GM15510 (cell line): ENCODE measurements around the gene MOSMO.

Source experiments
- POLR2A ChIP-seq: IDR thresholded peaks from 3 replicates; pipeline ENCODE4 v1.6.1; 2011; ENCODE audit warnings: borderline replicate concordance; ENCODE audit not compliant: insufficient read length; ENCODE audit errors: extremely low read depth

MOSMO gene

DNA sequence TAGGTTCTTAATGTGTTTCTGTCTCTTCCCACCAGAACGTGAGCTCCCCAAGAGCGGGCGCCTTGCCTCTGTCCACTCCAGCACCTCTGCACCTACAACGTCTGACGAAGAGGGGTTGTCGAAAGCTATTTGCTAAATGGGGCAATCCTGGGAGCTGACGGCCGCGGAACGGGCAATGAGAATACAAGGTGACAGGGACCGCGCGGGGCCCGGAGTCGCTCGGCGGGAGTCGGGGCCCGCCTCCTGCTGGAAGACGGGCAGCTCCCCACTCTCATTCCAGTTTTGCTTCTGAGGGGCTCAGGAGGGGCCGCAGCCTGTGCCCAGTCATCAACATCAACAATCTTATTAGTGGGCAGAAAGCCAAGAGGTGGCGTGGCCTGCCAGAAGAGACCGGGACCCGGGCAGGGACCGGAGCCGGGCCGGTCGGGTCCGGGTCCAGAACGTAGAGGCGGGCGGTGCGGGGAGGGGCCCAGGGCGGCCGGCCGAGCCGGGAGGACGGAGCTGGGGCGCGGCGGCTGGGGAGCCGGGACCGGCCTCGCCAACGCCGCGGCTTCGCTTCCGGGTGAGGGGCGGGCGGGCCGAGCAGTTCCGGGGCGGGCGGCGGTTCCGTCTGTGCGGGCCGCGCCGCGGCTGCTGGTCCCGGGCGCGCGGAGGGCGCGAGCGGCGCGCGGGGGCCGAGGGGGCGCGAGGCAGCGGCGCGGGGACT, at the start of gene MOSMO:
MOSMO (plus strand) TSS at position 603 of the 706 bp plus-strand sequence. CDS start 191 bp downstream, outside the sequence.
- peak; percentile 91 for TF ChIP-seq POLR2A

GRCh38 chr16:21959050-21959449, 48.9 kb upstream of the MOSMO start:
- TF ChIP-seq POLR2A: no peak

DNA sequence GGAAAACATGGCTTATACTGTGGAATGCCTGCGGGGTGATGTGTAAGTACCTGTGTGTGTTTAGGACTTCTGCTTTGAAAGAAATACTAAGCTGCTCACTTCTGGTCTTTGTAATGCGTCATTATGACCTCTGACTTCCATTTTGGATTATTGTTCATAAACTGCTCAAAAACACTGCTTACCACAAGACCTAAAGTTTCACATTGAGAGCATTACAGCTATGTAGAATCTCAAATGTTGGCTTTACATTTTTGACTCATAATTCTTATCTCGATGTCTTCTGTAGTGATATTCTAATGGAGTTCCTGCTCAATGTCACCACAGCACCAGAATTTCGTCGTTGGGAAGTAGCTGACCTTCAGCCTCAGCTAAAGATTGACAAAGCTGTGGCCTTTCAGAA, 45.4 kb upstream of the MOSMO start:
- TF ChIP-seq POLR2A: no peak

DNA sequence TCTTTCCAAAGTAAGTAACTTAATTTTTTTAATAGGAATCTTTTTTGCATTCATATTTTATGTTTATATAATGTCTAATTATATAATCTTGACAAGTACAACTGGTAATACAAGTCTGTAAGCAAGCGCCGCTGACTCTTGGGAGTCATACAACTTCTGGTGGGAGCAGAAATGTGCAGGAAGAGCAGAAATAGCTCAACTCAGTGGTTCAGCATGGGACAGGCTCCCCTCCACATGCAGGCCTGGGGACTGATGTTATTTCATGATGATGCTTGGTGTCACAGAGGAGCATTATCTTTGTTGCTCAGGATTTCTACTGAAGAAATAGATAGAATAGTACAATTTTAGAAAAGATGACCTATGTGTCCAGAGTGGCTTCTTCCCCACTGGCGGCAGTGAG, 44.0 kb upstream of the MOSMO start:
- TF ChIP-seq POLR2A: no peak

DNA sequence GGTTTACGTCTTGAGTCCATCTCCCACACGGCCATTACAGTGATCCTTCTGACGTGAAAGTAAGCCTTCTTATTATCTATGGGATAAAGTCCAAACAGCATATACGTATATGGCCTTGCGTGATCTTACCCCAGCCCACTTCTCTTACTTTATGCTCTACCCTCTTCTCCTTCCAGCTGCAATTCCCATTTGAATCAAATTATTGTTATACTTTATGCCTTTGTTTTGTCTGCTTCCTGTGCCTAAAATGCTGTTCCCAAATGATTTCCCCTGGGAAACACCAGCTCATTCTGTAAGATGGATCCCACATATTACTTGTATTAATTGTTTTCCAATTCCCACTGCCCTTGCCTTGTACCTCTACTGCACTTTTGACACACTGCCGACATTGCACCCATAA, 43.6 kb upstream of the MOSMO start:
- TF ChIP-seq POLR2A: no peak

GRCh38 chr16:21971856-21972255, 36.1 kb upstream of the MOSMO start:
- no peak for TF ChIP-seq POLR2A

- no peak for TF ChIP-seq POLR2A
These were observed 34.0 kb upstream of the MOSMO start for GRCh38 chr16:21973945-21974344.

- TF ChIP-seq POLR2A: no peak
These were observed 27.9 kb upstream of the MOSMO start for GRCh38 chr16:21980032-21980431.

DNA sequence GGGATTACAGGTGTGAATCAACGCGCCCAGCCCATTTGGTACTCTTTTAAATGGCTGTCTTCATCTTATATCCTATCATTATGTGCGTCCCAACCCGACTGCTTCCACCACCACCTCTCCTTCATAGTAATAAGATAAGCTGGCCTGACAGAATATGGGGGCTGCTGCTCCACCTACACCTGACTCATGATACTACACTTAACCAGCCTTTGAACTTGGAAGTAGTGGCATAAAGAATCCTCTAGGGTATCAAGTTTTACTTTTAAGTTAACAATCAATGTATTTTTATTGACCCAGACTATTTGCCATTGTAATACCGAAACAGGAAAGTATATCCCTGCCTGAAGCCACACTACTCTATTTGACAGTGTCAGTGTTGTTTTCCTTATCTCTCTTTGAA, 25.8 kb upstream of the MOSMO start:
- TF ChIP-seq POLR2A: no peak

GRCh38 chr16:21984062-21984461, 23.8 kb upstream of the MOSMO start:
- no peak for TF ChIP-seq POLR2A

GRCh38 chr16:21985524-21985923, 22.4 kb upstream of the MOSMO start:
- no peak for TF ChIP-seq POLR2A

GRCh38 chr16:21986692-21987246, 21.1 kb upstream of the MOSMO start:
- TF ChIP-seq POLR2A: no peak

DNA sequence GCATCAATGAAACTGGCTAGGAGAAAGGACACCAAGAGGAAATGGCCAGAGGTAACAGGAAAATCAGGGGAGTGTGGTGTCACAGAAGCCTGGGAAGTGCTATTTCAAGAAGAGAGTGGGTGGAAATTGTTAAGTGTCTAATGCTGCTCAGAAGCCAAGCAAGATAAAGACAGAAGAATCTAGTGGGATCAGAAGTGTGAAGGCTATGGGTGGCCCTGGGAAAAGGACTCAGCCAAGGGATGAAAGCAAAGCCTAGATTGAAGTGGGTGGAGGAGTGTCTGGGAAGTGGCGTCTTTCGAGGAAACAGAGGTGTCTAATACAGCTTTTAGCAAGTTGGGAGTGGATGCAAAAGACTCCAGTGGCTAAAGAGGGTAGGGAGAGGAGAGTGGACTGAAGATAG, 20.4 kb upstream of the MOSMO start:
- TF ChIP-seq POLR2A: no peak

- TF ChIP-seq POLR2A: no peak
These were observed 18.8 kb upstream of the MOSMO start for GRCh38 chr16:21989133-21989532.

DNA sequence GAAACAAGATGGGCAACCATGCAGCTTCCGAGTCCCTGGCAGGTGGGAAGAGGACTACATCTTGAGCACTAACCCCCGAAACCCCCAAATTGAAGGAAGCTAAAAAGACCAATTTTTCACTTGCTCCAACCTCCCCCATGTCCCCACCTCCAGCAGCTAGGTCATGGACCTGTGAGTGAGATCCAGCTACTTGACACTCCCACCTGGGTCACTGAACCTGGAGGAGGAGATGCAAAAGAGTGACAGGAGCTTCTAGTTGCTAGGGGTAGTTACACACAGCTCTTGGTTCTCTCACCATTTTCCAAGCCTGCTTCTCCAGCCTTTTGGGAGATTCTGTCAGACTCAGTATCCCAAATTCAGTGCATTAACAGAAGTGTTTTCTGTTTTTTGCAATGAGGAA, 18.2 kb upstream of the MOSMO start:
- no peak for TF ChIP-seq POLR2A

GRCh38 chr16:21990381-21990944, 17.4 kb upstream of the MOSMO start:
- TF ChIP-seq POLR2A: no peak
